ENCODE measurements around the gene DNAJC13. TPM values are rescaled to one million over a fixed set of nuclear protein-coding genes. Genes with fewer than 3 reads are reported as not detected.

The DNAJC13 gene
- total RNA-seq, 1 experiment from 2014 or later: 24.7 TPM

DNA sequence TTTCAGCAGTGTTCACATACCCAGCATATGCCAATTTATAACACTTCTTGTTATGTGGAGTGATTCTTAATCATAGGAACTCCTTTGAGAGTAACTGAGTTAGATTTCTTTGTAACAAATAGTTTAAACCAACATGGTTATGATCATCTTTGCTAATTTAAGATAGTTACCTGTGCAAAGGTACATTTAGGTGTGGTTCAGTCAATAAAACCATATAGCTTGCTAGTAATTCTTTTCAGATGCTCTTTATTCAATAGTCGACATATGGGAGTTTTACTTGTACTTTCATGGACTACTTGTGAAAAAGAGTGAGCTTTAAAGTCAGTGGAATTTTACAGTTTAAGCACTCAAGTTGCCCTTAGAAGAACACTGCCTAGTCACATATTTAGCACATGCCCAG, 5.2 kb downstream of the DNAJC13 start:
- no peaks in the 10 kb centered on the region for H3K36me3 ChIP-seq (ENCODE audit: low read depth, low read length)
- BruUV-seq (replicated peaks): no TSS peak
- no peak overlapping the region for H3K27ac ChIP-seq (ENCODE audit: low read length)
- ChIA-PET POLR2A (ENCODE audit: unreplicated experiment) (no interaction called here), CTCF (no interaction called here)
- H4K20me1 ChIP-seq (ENCODE audit: low read length): no peaks in the 10 kb centered on the region
- peaks cover 4% of the 10 kb centered on the region; the same call in 1 of the 2 replicates for H3K4me1 ChIP-seq (ENCODE audit: insufficient read depth, low read length)
- no peak overlapping the region for H2AFZ ChIP-seq (ENCODE audit: low read length)
- no peaks in the 10 kb centered on the region for H3K27me3 ChIP-seq (ENCODE audit: low read length)
- no peaks in the 10 kb centered on the region for H3K9me2 ChIP-seq (replicated peaks; ENCODE audit: low read length)
- peaks cover 79% of the 10 kb centered on the region for H3K79me2 ChIP-seq (ENCODE audit: low read length)
- ATAC-seq (no peak), DNase-seq (no peak)
- no peaks in the 10 kb centered on the region for H3F3A ChIP-seq (ENCODE audit: low read length, unreplicated experiment)
- no peak overlapping the region for H3K9ac ChIP-seq (ENCODE audit: low read length)
- H3K4me3 ChIP-seq (ENCODE audit: low read length): no peak overlapping the region
- H3K4me2 ChIP-seq (ENCODE audit: low read length): no peak overlapping the region
- no peak for TF ChIP-seq EZH2 (IDR thresholded peaks at IDR 0.05; ENCODE audit: low read length, unreplicated experiment)
- no peak for TF ChIP-seq EZH2phosphoT487 (IDR thresholded peaks at IDR 0.05; ENCODE audit: borderline replicate concordance, low read length)
- TF ChIP-seq, protein P1, sequence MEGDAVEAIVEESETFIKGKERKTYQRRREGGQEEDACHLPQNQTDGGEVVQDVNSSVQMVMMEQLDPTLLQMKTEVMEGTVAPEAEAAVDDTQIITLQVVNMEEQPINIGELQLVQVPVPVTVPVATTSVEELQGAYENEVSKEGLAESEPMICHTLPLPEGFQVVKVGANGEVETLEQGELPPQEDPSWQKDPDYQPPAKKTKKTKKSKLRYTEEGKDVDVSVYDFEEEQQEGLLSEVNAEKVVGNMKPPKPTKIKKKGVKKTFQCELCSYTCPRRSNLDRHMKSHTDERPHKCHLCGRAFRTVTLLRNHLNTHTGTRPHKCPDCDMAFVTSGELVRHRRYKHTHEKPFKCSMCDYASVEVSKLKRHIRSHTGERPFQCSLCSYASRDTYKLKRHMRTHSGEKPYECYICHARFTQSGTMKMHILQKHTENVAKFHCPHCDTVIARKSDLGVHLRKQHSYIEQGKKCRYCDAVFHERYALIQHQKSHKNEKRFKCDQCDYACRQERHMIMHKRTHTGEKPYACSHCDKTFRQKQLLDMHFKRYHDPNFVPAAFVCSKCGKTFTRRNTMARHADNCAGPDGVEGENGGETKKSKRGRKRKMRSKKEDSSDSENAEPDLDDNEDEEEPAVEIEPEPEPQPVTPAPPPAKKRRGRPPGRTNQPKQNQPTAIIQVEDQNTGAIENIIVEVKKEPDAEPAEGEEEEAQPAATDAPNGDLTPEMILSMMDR (conservative IDR thresholded peaks at IDR 0.05; ENCODE audit: low read depth, low read length): no peak
- intact Hi-C loops (cut with micrococcal nuclease): no loop called here
- H3K9me3 ChIP-seq (ENCODE audit: low read length): no peaks in the 10 kb centered on the region

DNA sequence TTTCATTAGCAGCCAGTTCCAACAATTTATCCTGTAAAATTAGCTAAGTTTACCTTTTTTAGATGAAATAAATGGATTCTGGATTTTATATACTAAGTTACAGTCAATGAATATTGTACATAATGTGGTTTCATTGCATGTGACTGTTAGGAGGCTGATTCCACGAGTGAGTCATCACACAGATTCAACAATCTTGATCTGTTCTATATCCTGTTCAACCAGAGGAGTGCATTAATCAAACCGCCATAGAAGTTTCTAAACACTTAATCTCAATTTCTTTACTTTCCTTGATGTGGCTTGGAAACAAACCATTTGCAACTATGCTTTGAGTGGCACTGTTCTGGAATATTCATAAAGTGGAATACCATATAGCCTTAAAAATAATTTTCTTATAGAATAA, 15.3 kb downstream of the DNAJC13 start:
- ChIA-PET CTCF (no interaction called here), POLR2A (ENCODE audit: unreplicated experiment) (no interaction called here)
- Histone ChIP-seq H4K20me1 (ENCODE audit: low read length) (no peaks in the 10 kb centered on the region), H3K4me3 (ENCODE audit: low read length) (no peak overlapping the region), H3K9me3 (ENCODE audit: low read length) (no peaks in the 10 kb centered on the region), H3K27ac (ENCODE audit: low read length) (peak overlapping the region; percentile 31), H2AFZ (ENCODE audit: low read length) (no peak overlapping the region), H3F3A (ENCODE audit: low read length, unreplicated experiment) (no peaks in the 10 kb centered on the region), H3K4me1 (ENCODE audit: insufficient read depth, low read length) (peaks cover 11% of the 10 kb centered on the region), H3K9me2 (replicated peaks; ENCODE audit: low read length) (no peaks in the 10 kb centered on the region), H3K36me3 (ENCODE audit: low read depth, low read length) (no peaks in the 10 kb centered on the region), H3K79me2 (ENCODE audit: low read length) (0 out of 2 replicates have a peak, but pooled peaks cover 8% of the 10 kb centered on the region), H3K4me2 (ENCODE audit: low read length) (peak overlapping the region; percentile 37; the same call in 1 of the 2 replicates), H3K9ac (ENCODE audit: low read length) (no peak overlapping the region), H3K27me3 (ENCODE audit: low read length) (no peaks in the 10 kb centered on the region)
- no TSS peak for BruUV-seq (replicated peaks)
- TF ChIP-seq, protein P1 (conservative IDR thresholded peaks at IDR 0.05; ENCODE audit: low read depth, low read length): no peak
- TF ChIP-seq EZH2 (IDR thresholded peaks at IDR 0.05; ENCODE audit: low read length, unreplicated experiment) (no peak), EZH2phosphoT487 (IDR thresholded peaks at IDR 0.05; ENCODE audit: borderline replicate concordance, low read length) (no peak)
- peak; percentile 64 for DNase-seq
- ATAC-seq: peak; percentile 91
- intact Hi-C loops (cut with micrococcal nuclease): no loop called here

DNA sequence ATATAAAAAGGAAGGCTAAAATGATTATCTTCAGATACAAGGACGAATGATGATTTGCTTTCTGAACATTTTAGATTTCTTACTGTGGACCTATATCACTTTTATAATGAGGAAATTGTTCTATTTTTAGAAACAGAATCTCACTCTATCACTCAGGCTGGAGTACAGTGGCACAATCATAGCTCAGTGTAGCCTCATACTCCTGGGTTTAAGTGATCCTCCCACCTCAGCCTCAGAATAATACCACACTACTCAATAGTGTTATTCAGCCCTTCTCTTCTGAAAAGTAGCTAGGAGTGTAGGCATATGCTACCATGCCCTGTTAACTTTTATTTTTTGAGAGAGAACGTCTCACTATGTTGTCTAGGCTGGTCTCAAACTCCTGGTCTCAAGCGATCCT, 15.8 kb downstream of the DNAJC13 start:
- DNase-seq (no peak), ATAC-seq (no peak)
- Histone ChIP-seq H3K4me1 (ENCODE audit: insufficient read depth, low read length) (peaks cover 11% of the 10 kb centered on the region), H4K20me1 (ENCODE audit: low read length) (no peaks in the 10 kb centered on the region), H3K4me3 (ENCODE audit: low read length) (no peak overlapping the region), H3K36me3 (ENCODE audit: low read depth, low read length) (no peaks in the 10 kb centered on the region), H3F3A (ENCODE audit: low read length, unreplicated experiment) (no peaks in the 10 kb centered on the region), H3K79me2 (ENCODE audit: low read length) (0 out of 2 replicates have a peak, but pooled peaks cover 6% of the 10 kb centered on the region), H3K9me2 (replicated peaks; ENCODE audit: low read length) (no peaks in the 10 kb centered on the region), H2AFZ (ENCODE audit: low read length) (no peak overlapping the region), H3K9ac (ENCODE audit: low read length) (no peak overlapping the region), H3K9me3 (ENCODE audit: low read length) (no peaks in the 10 kb centered on the region), H3K27ac (ENCODE audit: low read length) (peak overlapping the region; percentile 31; the same call in 1 of the 2 replicates), H3K4me2 (ENCODE audit: low read length) (peak overlapping the region; percentile 37; the same call in 1 of the 2 replicates), H3K27me3 (ENCODE audit: low read length) (no peaks in the 10 kb centered on the region)
- intact Hi-C loops (cut with micrococcal nuclease): no loop called here
- no TSS peak for BruUV-seq (replicated peaks)
- TF ChIP-seq, protein P1 (conservative IDR thresholded peaks at IDR 0.05; ENCODE audit: low read depth, low read length): no peak
- TF ChIP-seq EZH2phosphoT487 (IDR thresholded peaks at IDR 0.05; ENCODE audit: borderline replicate concordance, low read length) (no peak), EZH2 (IDR thresholded peaks at IDR 0.05; ENCODE audit: low read length, unreplicated experiment) (no peak)
- CTCF ChIA-PET: no interaction called here
- POLR2A ChIA-PET (ENCODE audit: unreplicated experiment): no interaction called here
